Spleen (tissue), 13 donors: ENCODE data around the gene AIRE. TPM values are rescaled to one million over a fixed set of nuclear protein-coding genes. Genes with fewer than 3 reads are reported as not detected.
"Not testable (repeated sequence)": the region's sequence is repeated elsewhere in the genome, so short reads cannot be mapped to it uniquely, and the experiment has no call there.

Experiments used
- DNase-seq: peaks from one replicate; pipeline ENCODE4 v3.0.0-alpha.2; 2020
- H3K27ac ChIP-seq, 8 donors: fragments of 200-600 bp; sonication (generic) in 7 of 8; 1 replicate in 4 of 8; 2 replicates in 4 of 8; pipeline versions ENCODE4 v1.5.0 to v1.8.0; 2016 to 2021; ENCODE audit warnings: inconsistent platforms in 4 of 8, mild to moderate bottlenecking in 4 of 8, moderate library complexity in 1 of 8
- H3K27me3 ChIP-seq, 7 donors: fragments of 200-600 bp; sonication (generic) in 6 of 7; replicated peaks in 1 of 7; 1 replicate in 4 of 7; 2 replicates in 3 of 7; pipeline versions ENCODE4 v1.5.0 to v1.8.0; 2016 to 2021; ENCODE audit warnings: inconsistent platforms in 3 of 7, mild to moderate bottlenecking in 1 of 7
- H3K36me3 ChIP-seq, 6 donors: fragments of 200-600 bp; sonication (generic) in 5 of 6; 1 replicate in 4 of 6; 2 replicates in 2 of 6; pipeline versions ENCODE4 v1.5.0 to v1.8.0; 2016 to 2021; ENCODE audit warnings: inconsistent platforms in 2 of 6
- H3K4me1 ChIP-seq, 6 donors: fragments of 200-600 bp; sonication (generic) in 5 of 6; 1 replicate in 3 of 6; 2 replicates in 3 of 6; pipeline versions ENCODE4 v1.5.0 to v1.8.0; 2016 to 2021; ENCODE audit warnings: inconsistent platforms in 3 of 6
- H3K4me3 ChIP-seq, 8 donors: fragments of 200-600 bp; sonication (generic) in 7 of 8; 1 replicate in 4 of 8; 2 replicates in 4 of 8; pipeline versions ENCODE4 v1.5.0 to v1.8.0; 2016 to 2021; ENCODE audit warnings: inconsistent platforms in 4 of 8, mild to moderate bottlenecking in 4 of 8, moderate library complexity in 2 of 8
- H3K9me3 ChIP-seq, 8 donors: fragments of 200-600 bp; sonication (generic) in 7 of 8; 1 replicate in 4 of 8; 2 replicates in 4 of 8; pipeline versions ENCODE4 v1.5.0 to v1.8.0; 2016 to 2021; ENCODE audit warnings: inconsistent platforms in 4 of 8
- POLR2A ChIP-seq, 3 donors: fragments of 450-650 bp; IDR thresholded peaks; one replicate each; pipeline ENCODE4 v1.5.1; 2017; ENCODE audit warnings: antibody characterized with exemption in 3 of 3, mild to moderate bottlenecking in 1 of 3
- WGBS, 5 donors: extraction: QIAGEN DNeasy Blood & Tissue Kit in 3 of 5; methylation state at CpG; one replicate each; pipeline versions ENCODE4 v1.1.5 to v1.1.7; 2013 to 2018; 5-methylcytosine and 5-hydroxymethylcytosine counted together
- intact Hi-C: fragments of 100-400 bp; cut with DNase I; formaldehyde crosslinking; loops from one replicate; pipeline ENCODE4 v1.15.0; 2023; ENCODE audit warnings: low total_unique reads
- long read RNA-seq, 2 donors: transcript quantifications; one replicate each; lab custom pipeline, GENCODE V29; 2026
- polyA plus RNA-seq, 3 donors: library from polyadenylated mRNA; stranded (reverse); fragments of 200-250 nt; gene quantifications; one replicate each; pipeline ENCODE4 v1.2.1, GENCODE V29; 2013
- total RNA-seq, 7 donors: library from RNA; depleted of rRNA in 3 of 7; stranded (reverse); fragments of >200 nt in 3 of 7; fragmentation: NEBNext Ultra II Directional in 4 of 7; extraction: Animal tissue kit (Norgen Biotek cat#: 25700) in 4 of 7; gene quantifications; one replicate each; pipeline versions ENCODE4 v1.1.0 to v1.2.1, GENCODE V29; 2016 to 2021
- donor health status: healthy with polysubstance abuse.
- donor health status: DM: no; HTN: no; CAD: no; lungs with moderate emphysema.
- donor health status: DM: no; HTN: no; CAD: no.
- donor health status: Bipolar disorder and iron deficiency.
- donor health status: healthy.
- donor health status: DM: no; HTN: no; CAD: no.
- donor health status: DM: yes; HTN: yes; CAD: no.

The AIRE gene
- total RNA-seq (under 1 TPM in 2 of 7 donors, not detected in 5; 0.10 to 0.16 TPM), polyA plus RNA-seq (under 1 TPM in 2 of 3 donors, not detected in 1; 0.08 to 0.11 TPM)
- long read RNA-seq, donor 1, result 0 reads
- long read RNA-seq, donor 2, result 0 reads

DNA sequence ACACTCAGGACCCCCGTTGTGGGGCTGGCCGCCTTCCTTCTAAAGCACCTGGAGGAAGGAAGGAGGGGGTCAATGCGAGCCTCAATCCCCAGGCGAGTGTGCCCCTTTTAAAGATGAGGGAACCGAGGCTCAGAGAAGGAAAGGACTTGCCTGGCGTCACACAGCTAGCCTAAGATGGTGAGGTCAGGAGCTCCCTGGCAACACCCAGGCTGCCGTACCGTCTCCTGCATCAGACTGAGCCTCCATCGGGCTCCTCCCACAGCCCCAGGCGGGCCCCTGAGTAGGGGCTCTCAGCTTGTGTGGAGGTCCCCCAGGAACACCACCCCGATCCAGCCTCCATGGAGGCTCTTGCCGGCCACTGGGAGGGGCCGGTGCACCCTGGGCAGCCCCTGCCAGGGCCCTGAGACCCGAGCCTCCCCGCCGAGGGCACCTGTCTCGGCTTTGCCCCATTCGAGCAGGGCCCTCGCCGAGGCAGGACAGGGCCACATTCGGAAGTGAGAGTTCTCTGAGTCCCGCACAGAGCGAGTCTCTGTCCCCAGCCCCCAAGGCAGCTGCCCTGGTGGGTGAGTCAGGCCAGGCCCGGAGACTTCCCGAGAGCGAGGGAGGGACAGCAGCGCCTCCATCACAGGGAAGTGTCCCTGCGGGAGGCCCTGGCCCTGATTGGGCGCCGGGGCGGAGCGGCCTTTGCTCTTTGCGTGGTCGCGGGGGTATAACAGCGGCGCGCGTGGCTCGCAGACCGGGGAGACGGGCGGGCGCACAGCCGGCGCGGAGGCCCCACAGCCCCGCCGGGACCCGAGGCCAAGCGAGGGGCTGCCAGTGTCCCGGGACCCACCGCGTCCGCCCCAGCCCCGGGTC, at the start of gene AIRE:
TSS of gene AIRE (plus strand) at position 739 of the 855 bp plus-strand sequence. CDS start 131 bp downstream, outside the sequence.
- Histone ChIP-seq H3K27me3 (peaks cover 0 to 39% (median 25%) of the 10 kb centered on the region in 7 donors), H3K27ac (no peak within 1 kb of the TSS), H3K9me3 (no peaks in the 10 kb centered on the region), H3K4me1 (peaks cover 0 to 9% (median 3%) of the 10 kb centered on the region in 6 donors), H3K4me3 (peak within 1 kb of the TSS in 1 of 8 donors; percentile 7), H3K36me3 (no peaks in the 10 kb centered on the region)
- TF ChIP-seq POLR2A (IDR thresholded peaks at IDR 0.05), result no peak
- peak; percentile 69 for DNase-seq
- intact Hi-C loops, result no loop called here
- WGBS, 5 donors, result 41 to 89% (median 62%) methylated on average over 16 to 56 of the region's 56 CpGs

- H3K36me3 ChIP-seq, H3K27me3 ChIP-seq, H3K4me1 ChIP-seq, H3K27ac ChIP-seq, H3K4me3 ChIP-seq, intact Hi-C loops, DNase-seq, H3K9me3 ChIP-seq: not testable (repeated sequence)
- no CpG with 5 or more reads among the region's 46 CpGs for WGBS, 5 donors
These were observed 45.3 kb upstream of the AIRE start for GRCh38 chr21:44240353-44240752.

DNA sequence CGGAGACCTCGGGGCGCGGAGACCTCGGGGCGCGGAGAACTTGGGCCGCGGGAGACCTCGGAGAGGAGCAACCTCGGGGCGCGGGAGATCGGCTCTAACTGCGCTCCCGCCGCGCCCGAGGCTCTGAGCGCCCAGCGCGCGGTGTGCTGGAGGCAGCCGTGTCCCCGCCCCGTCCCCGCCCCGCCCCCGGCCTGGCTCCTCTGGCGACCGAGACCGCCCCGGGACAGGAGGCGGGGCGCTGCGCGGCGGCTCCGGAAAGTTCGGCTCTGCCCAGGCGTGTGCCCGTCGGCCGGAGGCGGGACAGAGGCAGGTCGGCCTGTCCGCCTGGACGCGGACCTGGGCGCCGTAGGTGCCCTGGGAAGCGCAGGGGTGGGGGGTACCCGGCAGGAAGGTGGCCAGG, 44.8 kb upstream of the AIRE start, which contains the start of gene ICOSLG:
TSS of gene ICOSLG (minus strand) at position 102 of the 400 bp plus-strand sequence. CDS start 126 bp downstream, outside the sequence.
- WGBS, 5 donors, result no CpG with 5 or more reads among the region's 53 CpGs
- intact Hi-C loops, H3K4me1 ChIP-seq, DNase-seq, H3K27me3 ChIP-seq, H3K36me3 ChIP-seq, H3K27ac ChIP-seq, H3K9me3 ChIP-seq, H3K4me3 ChIP-seq: not testable (repeated sequence)

GRCh38 chr21:44241281-44241680, 44.4 kb upstream of the AIRE start:
- intact Hi-C loops, H3K27me3 ChIP-seq, H3K36me3 ChIP-seq, H3K4me3 ChIP-seq, H3K9me3 ChIP-seq, H3K27ac ChIP-seq, DNase-seq, H3K4me1 ChIP-seq: not testable (repeated sequence)
- WGBS, 5 donors, result no CpG with 5 or more reads among the region's 27 CpGs

DNA sequence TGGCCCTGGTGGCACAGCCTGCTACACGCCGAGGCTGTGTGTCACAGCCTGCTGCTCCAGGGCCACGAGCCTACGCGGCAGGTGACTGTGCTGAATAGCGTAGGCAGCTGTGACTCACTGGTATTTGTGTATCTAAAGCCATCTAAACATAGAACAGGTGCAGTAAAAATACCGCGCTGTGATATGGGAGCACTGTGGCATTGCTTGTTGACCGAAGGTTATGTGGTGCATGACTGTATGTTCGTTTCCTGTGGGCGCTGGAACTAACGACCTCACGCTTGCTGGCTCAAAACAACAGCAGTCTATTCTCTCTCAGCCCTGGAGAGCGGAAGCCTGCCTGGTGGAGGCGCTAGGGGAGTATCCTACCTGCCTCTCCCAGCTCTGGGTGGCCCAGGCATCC, 41.7 kb upstream of the AIRE start:
- H3K27ac ChIP-seq, result not testable (repeated sequence)
- no CpG with 5 or more reads among the region's 15 CpGs for WGBS, 5 donors

GRCh38 chr21:44247904-44248303, 37.8 kb upstream of the AIRE start:
- H3K4me1 ChIP-seq, H3K4me3 ChIP-seq, DNase-seq, H3K27ac ChIP-seq, H3K9me3 ChIP-seq, intact Hi-C loops, H3K27me3 ChIP-seq, H3K36me3 ChIP-seq: not testable (repeated sequence)
- no CpG with 5 or more reads among the region's 17 CpGs for WGBS, 5 donors

More for the DNA sequence above, 41.7 kb upstream of the AIRE start:
- intact Hi-C loops, H3K36me3 ChIP-seq, H3K9me3 ChIP-seq, H3K27me3 ChIP-seq, DNase-seq, H3K4me3 ChIP-seq, H3K4me1 ChIP-seq: not testable (repeated sequence)

DNA sequence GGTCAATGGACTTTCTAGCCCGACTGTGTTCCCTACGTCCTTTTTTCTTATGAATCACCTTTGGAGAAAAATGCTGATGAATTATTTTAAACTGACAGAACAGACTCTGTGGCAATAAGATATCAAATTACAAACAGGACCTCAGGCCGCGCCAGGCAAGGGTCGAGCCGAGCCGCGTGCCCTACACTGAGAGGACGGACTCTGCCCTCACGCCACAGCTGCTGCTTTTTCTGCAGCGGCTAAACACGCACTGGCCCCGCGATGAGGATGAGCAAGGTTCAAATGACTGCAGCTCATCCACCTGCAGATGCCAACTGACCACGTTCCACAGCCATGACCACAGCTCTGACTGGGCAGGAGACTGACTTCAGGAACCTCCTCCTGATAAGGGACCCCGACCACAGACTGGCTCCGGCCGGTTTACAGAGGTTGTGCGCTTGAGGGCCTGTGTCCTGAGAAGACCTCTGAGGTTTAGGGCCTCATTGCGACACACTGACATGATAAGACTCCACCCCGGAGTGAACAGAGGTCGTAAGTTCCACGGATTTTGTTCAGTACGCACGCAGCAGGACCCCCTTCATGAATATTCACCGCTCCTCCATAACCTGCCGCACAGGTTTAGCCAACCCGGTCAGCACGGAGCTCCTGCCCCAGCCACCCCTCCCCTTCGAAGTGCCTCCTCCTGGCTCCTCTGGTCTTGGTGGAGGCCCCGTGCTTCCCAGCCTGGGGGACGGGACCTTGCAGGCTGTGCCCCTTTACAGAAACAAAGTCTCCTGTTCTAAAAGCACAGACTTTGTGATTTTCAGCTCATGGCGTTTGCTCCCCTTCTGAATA, 36.3 kb upstream of the AIRE start:
- H3K4me3 ChIP-seq, H3K36me3 ChIP-seq, H3K27ac ChIP-seq, H3K4me1 ChIP-seq, intact Hi-C loops, H3K9me3 ChIP-seq, H3K27me3 ChIP-seq, DNase-seq: not testable (repeated sequence)
- no CpG with 5 or more reads among the region's 33 CpGs for WGBS, 5 donors
